Fibroblast of mammary gland (primary cell): ENCODE data around the gene ZNF74.

Experiments
- DNase-seq: peaks from one replicate; pipeline ENCODE4 v3.0.0-alpha.2; 2010; ENCODE audit warnings: low read depth
- H3K4me3 ChIP-seq: 2 replicates; pipeline ENCODE4 v1.5.1; 2011; ENCODE audit warnings: low read depth, mild to moderate bottlenecking, low read length, moderate library complexity; ENCODE audit not compliant: control insufficient read depth
- CTCF ChIP-seq: conservative IDR thresholded peaks from 2 replicates; pipeline ENCODE4 v1.5.1; 2011; ENCODE audit warnings: low read depth, low read length, inconsistent platforms; ENCODE audit not compliant: control insufficient read depth, insufficient read depth

Gene ZNF74

GRCh38 chr22:20455709-20456063 is 61.7 kb downstream of the ZNF74 start:
- no peak for TF ChIP-seq CTCF
- no peak overlapping the region for H3K4me3 ChIP-seq
- DNase-seq = no peak

GRCh38 chr22:20456064-20456721 is 62.2 kb downstream of the ZNF74 start:
- peak; percentile 90 for TF ChIP-seq CTCF
- DNase-seq = peak; percentile 83
- no peak overlapping the region for H3K4me3 ChIP-seq

GRCh38 chr22:20456722-20457076 is 62.7 kb downstream of the ZNF74 start:
- no peak for DNase-seq
- TF ChIP-seq CTCF = no peak
- no peak overlapping the region for H3K4me3 ChIP-seq

GRCh38 chr22:20457506-20458240 is 63.7 kb downstream of the ZNF74 start:
- no peak for DNase-seq
- no peak overlapping the region for H3K4me3 ChIP-seq
- no peak for TF ChIP-seq CTCF
